Kidney epithelial cell (primary cell): ENCODE measurements around the gene SEMA3E. TPM values are rescaled to one million over a fixed set of nuclear protein-coding genes. Genes with fewer than 3 reads are reported as not detected.
A peak's percentile ranks its signal among the peaks of the same experiment; 100 is the strongest.

ENCODE experiments used
- DNase-seq: peaks from one replicate; pipeline ENCODE4 v3.0.0-alpha.2; 2010; ENCODE audit warnings: low read depth
- H3K27me3 ChIP-seq: 2 replicates; pipeline ENCODE4 v1.6.0; 2011; ENCODE audit warnings: low read length; ENCODE audit not compliant: control insufficient read depth, insufficient read depth
- H3K36me3 ChIP-seq: 2 replicates; pipeline ENCODE4 v1.5.1; 2011; ENCODE audit warnings: low read length; ENCODE audit not compliant: control insufficient read depth, insufficient read depth
- H3K4me3 ChIP-seq: 2 replicates; pipeline ENCODE4 v1.5.1; 2011; ENCODE audit warnings: low read depth, mild to moderate bottlenecking, control low read depth, low read length
- total RNA-seq: library from RNA; depleted of rRNA; stranded (reverse); fragments of >200 nt; gene quantifications from 2 replicates; pipeline ENCODE4 v1.2.3, GENCODE V29; 2015
- TF ChIP-seq, protein P1 (sequence below): IDR thresholded peaks from 2 replicates; pipeline ENCODE4 v1.5.1; 2011; ENCODE audit warnings: mild to moderate bottlenecking, moderate library complexity, low read length, control low read depth, inconsistent platforms; ENCODE audit not compliant: insufficient read depth, poor library complexity, severe bottlenecking

Gene SEMA3E
- total RNA-seq, 1 donor from 2014 or later, result not detected

- H3K36me3 ChIP-seq, result no peaks in the 10 kb centered on the region
- no peak overlapping the region for H3K4me3 ChIP-seq
- TF ChIP-seq, protein P1, sequence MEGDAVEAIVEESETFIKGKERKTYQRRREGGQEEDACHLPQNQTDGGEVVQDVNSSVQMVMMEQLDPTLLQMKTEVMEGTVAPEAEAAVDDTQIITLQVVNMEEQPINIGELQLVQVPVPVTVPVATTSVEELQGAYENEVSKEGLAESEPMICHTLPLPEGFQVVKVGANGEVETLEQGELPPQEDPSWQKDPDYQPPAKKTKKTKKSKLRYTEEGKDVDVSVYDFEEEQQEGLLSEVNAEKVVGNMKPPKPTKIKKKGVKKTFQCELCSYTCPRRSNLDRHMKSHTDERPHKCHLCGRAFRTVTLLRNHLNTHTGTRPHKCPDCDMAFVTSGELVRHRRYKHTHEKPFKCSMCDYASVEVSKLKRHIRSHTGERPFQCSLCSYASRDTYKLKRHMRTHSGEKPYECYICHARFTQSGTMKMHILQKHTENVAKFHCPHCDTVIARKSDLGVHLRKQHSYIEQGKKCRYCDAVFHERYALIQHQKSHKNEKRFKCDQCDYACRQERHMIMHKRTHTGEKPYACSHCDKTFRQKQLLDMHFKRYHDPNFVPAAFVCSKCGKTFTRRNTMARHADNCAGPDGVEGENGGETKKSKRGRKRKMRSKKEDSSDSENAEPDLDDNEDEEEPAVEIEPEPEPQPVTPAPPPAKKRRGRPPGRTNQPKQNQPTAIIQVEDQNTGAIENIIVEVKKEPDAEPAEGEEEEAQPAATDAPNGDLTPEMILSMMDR, result no peak
- DNase-seq, result no peak
- no peaks in the 10 kb centered on the region for H3K27me3 ChIP-seq
Measured at GRCh38 chr7:83588602-83589240, 60.2 kb downstream of the SEMA3E start.

- Histone ChIP-seq H3K4me3 (no peak overlapping the region), H3K27me3 (no peaks in the 10 kb centered on the region), H3K36me3 (no peaks in the 10 kb centered on the region)
- DNase-seq, result no peak
- TF ChIP-seq, protein P1, result no peak
Measured at GRCh38 chr7:83586281-83586680, 62.7 kb downstream of the SEMA3E start.

GRCh38 chr7:83581667-83582435, 67.1 kb downstream of the SEMA3E start:
- H3K36me3 ChIP-seq, result no peaks in the 10 kb centered on the region
- TF ChIP-seq, protein P1, result no peak

DNA sequence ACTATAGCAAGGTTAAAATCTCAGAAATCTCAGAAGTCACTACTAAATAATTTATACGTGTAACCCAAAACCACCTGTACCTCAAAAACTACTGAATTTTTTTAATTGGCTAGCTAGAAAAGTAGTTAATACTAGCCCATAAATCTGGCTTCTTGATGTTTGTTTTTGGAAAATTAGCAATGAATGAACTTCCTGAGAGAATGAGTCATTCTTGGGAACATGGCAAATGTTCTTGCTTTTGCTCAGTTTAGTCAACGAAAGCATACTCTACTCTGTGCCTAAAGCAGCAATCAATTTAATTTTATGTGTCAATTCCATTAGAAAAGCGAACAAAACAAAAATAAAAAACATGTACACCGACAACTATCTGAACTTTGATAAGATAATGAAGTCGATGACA, 69.2 kb downstream of the SEMA3E start:
- Histone ChIP-seq H3K4me3 (no peak overlapping the region), H3K27me3 (no peaks in the 10 kb centered on the region), H3K36me3 (no peaks in the 10 kb centered on the region)
- TF ChIP-seq, protein P1, result no peak
- peak; percentile 7 for DNase-seq

More at GRCh38 chr7:83581667-83582435, 67.1 kb downstream of the SEMA3E start:
- Histone ChIP-seq H3K27me3 (no peaks in the 10 kb centered on the region), H3K4me3 (no peak overlapping the region)
- no peak for DNase-seq

DNA sequence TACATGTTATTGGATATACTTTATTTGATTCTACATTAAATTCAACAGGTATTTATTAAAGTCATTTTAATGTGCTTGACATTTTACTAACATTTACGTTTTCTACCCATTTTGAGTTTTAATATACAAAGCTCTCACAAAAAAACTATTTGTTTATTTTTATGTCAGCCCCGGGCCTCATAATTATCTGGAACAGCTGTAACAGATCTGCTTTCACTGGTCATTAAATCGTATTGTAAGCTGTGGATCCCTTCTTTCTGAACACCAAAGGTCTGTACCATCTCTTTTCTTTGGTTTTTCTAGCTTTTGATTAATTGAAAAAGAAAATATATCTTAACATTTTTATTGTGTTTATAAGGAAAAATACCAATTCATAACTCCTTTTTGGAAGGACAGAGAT, 73.5 kb downstream of the SEMA3E start:
- Histone ChIP-seq H3K27me3 (no peaks in the 10 kb centered on the region), H3K36me3 (no peaks in the 10 kb centered on the region), H3K4me3 (no peak overlapping the region)
- TF ChIP-seq, protein P1, result no peak
- DNase-seq, result no peak
